CD14-positive monocyte (primary cell): Measurements from ENCODE around the gene TLR4. TPM values are rescaled to one million over a fixed set of nuclear protein-coding genes. Genes with fewer than 3 reads are reported as not detected.

ENCODE experiments used
- DNase-seq, 3 donors: peaks; one replicate each; pipeline ENCODE4 v3.0.0-alpha.2; 2011 to 2022
- H2AFZ ChIP-seq: 2 replicates; pipeline ENCODE4 v1.6.0; 2012; ENCODE audit warnings: mild to moderate bottlenecking, low read depth, low read length, inconsistent platforms; ENCODE audit not compliant: insufficient read depth, poor library complexity, severe bottlenecking
- H3K27ac ChIP-seq, 2 donors: 1 replicate in 1 of 2; 2 replicates in 1 of 2; pipeline ENCODE4 v1.5.1; 2012 to 2013; ENCODE audit warnings: low read length in 2 of 2, control low read depth in 1 of 2, inconsistent platforms in 1 of 2, low read depth in 1 of 2, mild to moderate bottlenecking in 1 of 2
- H3K27me3 ChIP-seq, 2 donors: one replicate each; pipeline versions ENCODE4 v1.6.0 to v1.6.1; 2011 to 2013; ENCODE audit warnings: low read length in 2 of 2; ENCODE audit not compliant: control insufficient read depth in 2 of 2, insufficient read depth in 2 of 2
- H3K36me3 ChIP-seq, 2 donors: replicated peaks in 1 of 2; 1 replicate in 1 of 2; 2 replicates in 1 of 2; pipeline versions ENCODE4 v1.5.1 to v1.6.1; 2012 to 2013; ENCODE audit warnings: low read length in 2 of 2, control low read depth in 1 of 2, inconsistent platforms in 1 of 2, mild to moderate bottlenecking in 1 of 2; ENCODE audit not compliant: insufficient read depth in 2 of 2, control insufficient read depth in 1 of 2
- H3K4me1 ChIP-seq, 2 donors: 1 replicate in 1 of 2; 2 replicates in 1 of 2; pipeline versions ENCODE4 v1.5.1 to v1.6.1; 2012 to 2013; ENCODE audit warnings: low read length in 2 of 2, control low read depth in 1 of 2, inconsistent platforms in 1 of 2, mild to moderate bottlenecking in 1 of 2, moderate library complexity in 1 of 2; ENCODE audit not compliant: insufficient read depth in 2 of 2, control insufficient read depth in 1 of 2
- H3K4me2 ChIP-seq: replicated peaks from 2 replicates; pipeline ENCODE3; 2012; ENCODE audit warnings: low read length, moderate library complexity, mild to moderate bottlenecking; ENCODE audit not compliant: poor library complexity, severe bottlenecking; ENCODE audit errors: extremely low read depth
- H3K4me3 ChIP-seq, 3 experiments: fragments of 200-600 bp in 1 of 3; sonication (generic) in 1 of 3; replicated peaks in 1 of 3; 1 replicate in 2 of 3; 2 replicates in 1 of 3; pipeline ENCODE4 v1.5.1; 2011 to 2013; ENCODE audit warnings: low read length in 3 of 3, mild to moderate bottlenecking in 3 of 3, control low read depth in 2 of 3, low read depth in 2 of 3, inconsistent platforms in 1 of 3, moderate library complexity in 1 of 3
- H3K79me2 ChIP-seq: 2 replicates; pipeline ENCODE4 v1.6.0; 2012; ENCODE audit warnings: mild to moderate bottlenecking, control low read depth, inconsistent platforms, low read length, moderate library complexity; ENCODE audit not compliant: insufficient read depth
- H3K9ac ChIP-seq: 2 replicates; pipeline ENCODE4 v1.6.0; 2017; ENCODE audit warnings: low read length, mild to moderate bottlenecking; ENCODE audit not compliant: insufficient read depth, poor library complexity, severe bottlenecking
- H3K9me3 ChIP-seq, 2 donors: replicated peaks in 1 of 2; 1 replicate in 1 of 2; 2 replicates in 1 of 2; pipeline versions ENCODE4 v1.5.1 to v1.6.1; 2012 to 2013; ENCODE audit warnings: low read length in 2 of 2, control low read depth in 1 of 2; ENCODE audit not compliant: control insufficient read depth in 1 of 2, insufficient read depth in 1 of 2
- H4K20me1 ChIP-seq: 2 replicates; pipeline ENCODE4 v1.6.0; 2012; ENCODE audit warnings: mild to moderate bottlenecking, low read length, control low read depth, moderate library complexity; ENCODE audit not compliant: insufficient read depth
- H3K27ac Mint-ChIP-seq, 7 donors: one replicate each; pipeline ENCODE4 v1.8.0; 2020; ENCODE audit warnings: mild to moderate bottlenecking in 7 of 7, mixed read lengths in 7 of 7, moderate library complexity in 6 of 7, inconsistent platforms in 2 of 7
- H3K27me3 Mint-ChIP-seq, 3 donors: one replicate each; pipeline ENCODE4 v1.8.0; 2021 to 2022; ENCODE audit warnings: low read depth in 3 of 3, mild to moderate bottlenecking in 3 of 3, mixed read lengths in 3 of 3, moderate library complexity in 3 of 3, inconsistent platforms in 1 of 3
- H3K36me3 Mint-ChIP-seq, 2 donors: one replicate each; pipeline ENCODE4 v1.8.0; 2020; ENCODE audit warnings: mixed read lengths in 2 of 2, inconsistent platforms in 1 of 2, mild to moderate bottlenecking in 1 of 2
- H3K4me1 Mint-ChIP-seq: one replicate; pipeline ENCODE4 v1.8.0; 2020; ENCODE audit warnings: mild to moderate bottlenecking, mixed read lengths
- H3K4me3 Mint-ChIP-seq, 2 donors: one replicate each; pipeline ENCODE4 v1.8.0; 2020; ENCODE audit warnings: mild to moderate bottlenecking in 2 of 2, mixed read lengths in 2 of 2, moderate library complexity in 1 of 2
- H3K9me3 Mint-ChIP-seq, 7 donors: one replicate each; pipeline ENCODE4 v1.8.0; 2020 to 2022; ENCODE audit warnings: mixed read lengths in 7 of 7, mild to moderate bottlenecking in 6 of 7, moderate library complexity in 6 of 7, inconsistent platforms in 2 of 7
- WGBS: methylation state at CpG from one replicate; pipeline ENCODE4 v1.1.5; 2013; ENCODE audit warnings: missing lambda C conversion rate; ENCODE audit not compliant: insufficient coverage; 5-methylcytosine and 5-hydroxymethylcytosine counted together
- intact Hi-C, 2 donors: fragments of 100-400 bp; cut with micrococcal nuclease; formaldehyde crosslinking; loops; one replicate each; pipeline versions ENCODE4 v1.15.0 to v1.15.1; 2023
- polyA plus RNA-seq, 3 donors: library from polyadenylated mRNA; depleted of rRNA in 1 of 3; unstranded in 2 of 3; stranded (reverse) in 1 of 3; fragments of 300-500 nt in 2 of 3; fragments of >200 nt in 1 of 3; fragmentation: Illumina TruSeq in 2 of 3; gene quantifications; 1 replicate in 2 of 3; 2 replicates in 1 of 3; pipeline ENCODE4 v1.2.3, GENCODE V29; 2012 to 2021
- TF ChIP-seq, protein P1 (sequence below): fragments of 200-600 bp; IDR thresholded peaks from one replicate; pipeline ENCODE4 v1.8.0; 2022; ENCODE audit warnings: antibody characterized with exemption, mild to moderate bottlenecking

TLR4 gene
- polyA plus RNA-seq, 3 donors, result 34.0 to 214 (median 174) TPM

DNA sequence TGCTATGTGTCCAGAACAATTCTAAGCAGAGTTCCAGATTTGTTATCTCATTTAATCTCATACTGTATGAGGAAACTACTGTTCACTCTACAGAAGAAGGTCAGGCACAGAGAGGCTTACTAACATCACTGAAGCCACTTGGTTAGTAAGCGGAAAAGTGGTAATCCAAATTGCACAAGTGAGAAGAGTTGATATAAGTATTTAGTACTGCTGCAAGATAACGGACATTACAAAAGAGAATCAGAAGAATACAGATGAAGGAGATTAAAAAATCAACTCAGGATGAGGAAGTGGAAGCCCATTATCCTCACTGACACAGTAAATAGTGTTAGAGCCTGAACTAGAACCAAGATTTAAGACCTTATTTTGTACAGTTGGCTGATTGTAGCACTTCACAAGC is 22.3 kb upstream of the TLR4 start:
- peaks cover 0 to 2% (median 0%) of the 10 kb centered on the region in 7 donors for H3K9me3 Mint-ChIP-seq
- Histone ChIP-seq H3K27me3 (no peaks in the 10 kb centered on the region), H3K4me2 (no peak overlapping the region), H3K36me3 (no peaks in the 10 kb centered on the region), H3K27ac (no peak overlapping the region), H3K9ac (no peak overlapping the region), H3K4me3 (no peak overlapping the region), H3K79me2 (no peaks in the 10 kb centered on the region), H4K20me1 (no peaks in the 10 kb centered on the region), H3K4me1 (peaks cover 11 to 25% of the 10 kb centered on the region in 2 donors), H2AFZ (peak overlapping the region; percentile 46), H3K9me3 (no peaks in the 10 kb centered on the region)
- TF ChIP-seq, protein P1, sequence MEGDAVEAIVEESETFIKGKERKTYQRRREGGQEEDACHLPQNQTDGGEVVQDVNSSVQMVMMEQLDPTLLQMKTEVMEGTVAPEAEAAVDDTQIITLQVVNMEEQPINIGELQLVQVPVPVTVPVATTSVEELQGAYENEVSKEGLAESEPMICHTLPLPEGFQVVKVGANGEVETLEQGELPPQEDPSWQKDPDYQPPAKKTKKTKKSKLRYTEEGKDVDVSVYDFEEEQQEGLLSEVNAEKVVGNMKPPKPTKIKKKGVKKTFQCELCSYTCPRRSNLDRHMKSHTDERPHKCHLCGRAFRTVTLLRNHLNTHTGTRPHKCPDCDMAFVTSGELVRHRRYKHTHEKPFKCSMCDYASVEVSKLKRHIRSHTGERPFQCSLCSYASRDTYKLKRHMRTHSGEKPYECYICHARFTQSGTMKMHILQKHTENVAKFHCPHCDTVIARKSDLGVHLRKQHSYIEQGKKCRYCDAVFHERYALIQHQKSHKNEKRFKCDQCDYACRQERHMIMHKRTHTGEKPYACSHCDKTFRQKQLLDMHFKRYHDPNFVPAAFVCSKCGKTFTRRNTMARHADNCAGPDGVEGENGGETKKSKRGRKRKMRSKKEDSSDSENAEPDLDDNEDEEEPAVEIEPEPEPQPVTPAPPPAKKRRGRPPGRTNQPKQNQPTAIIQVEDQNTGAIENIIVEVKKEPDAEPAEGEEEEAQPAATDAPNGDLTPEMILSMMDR, result no peak
- H3K27me3 Mint-ChIP-seq, result no peaks in the 10 kb centered on the region
- H3K4me3 Mint-ChIP-seq, result no peak overlapping the region
- H3K36me3 Mint-ChIP-seq, result no peaks in the 10 kb centered on the region
- DNase-seq, result peak in 2 of 3 donors; percentile 9 to 17
- no peak overlapping the region for H3K27ac Mint-ChIP-seq
- intact Hi-C loops, result no loop called here
- peaks cover 31% of the 10 kb centered on the region for H3K4me1 Mint-ChIP-seq
- WGBS, result no CpG with 5 or more reads among the region's 2 CpGs

GRCh38 chr9:117682955-117683710 is 21.1 kb upstream of the TLR4 start:
- TF ChIP-seq, protein P1, result no peak
- H3K27ac Mint-ChIP-seq, result no peak overlapping the region
- Histone ChIP-seq H4K20me1 (no peaks in the 10 kb centered on the region), H3K27ac (no peak overlapping the region), H2AFZ (no peak overlapping the region), H3K9ac (no peak overlapping the region), H3K4me3 (no peak overlapping the region), H3K36me3 (no peaks in the 10 kb centered on the region), H3K4me1 (peaks cover 4 to 14% of the 10 kb centered on the region in 2 donors), H3K4me2 (no peak overlapping the region), H3K9me3 (no peaks in the 10 kb centered on the region), H3K27me3 (no peaks in the 10 kb centered on the region), H3K79me2 (no peaks in the 10 kb centered on the region)
- WGBS, result no CpG with 5 or more reads among the region's 3 CpGs
- peaks cover 0 to 2% (median 0%) of the 10 kb centered on the region in 3 donors for H3K27me3 Mint-ChIP-seq
- intact Hi-C loops, result no loop called here
- no peaks in the 10 kb centered on the region for H3K36me3 Mint-ChIP-seq
- peaks cover 21% of the 10 kb centered on the region for H3K4me1 Mint-ChIP-seq
- DNase-seq, result no peak
- H3K9me3 Mint-ChIP-seq, result peaks cover 0 to 3% (median 2%) of the 10 kb centered on the region in 7 donors
- H3K4me3 Mint-ChIP-seq, result no peak overlapping the region
